ENCODE measurements around the gene MYO15A. TPM values are rescaled to one million over a fixed set of nuclear protein-coding genes. Genes with fewer than 3 reads are reported as not detected.

The MYO15A gene
- total and polyA plus RNA-seq, 2 of the 4 experiments (the other 2 are of a cell fraction) = 0.18 to 1.1 TPM

DNA sequence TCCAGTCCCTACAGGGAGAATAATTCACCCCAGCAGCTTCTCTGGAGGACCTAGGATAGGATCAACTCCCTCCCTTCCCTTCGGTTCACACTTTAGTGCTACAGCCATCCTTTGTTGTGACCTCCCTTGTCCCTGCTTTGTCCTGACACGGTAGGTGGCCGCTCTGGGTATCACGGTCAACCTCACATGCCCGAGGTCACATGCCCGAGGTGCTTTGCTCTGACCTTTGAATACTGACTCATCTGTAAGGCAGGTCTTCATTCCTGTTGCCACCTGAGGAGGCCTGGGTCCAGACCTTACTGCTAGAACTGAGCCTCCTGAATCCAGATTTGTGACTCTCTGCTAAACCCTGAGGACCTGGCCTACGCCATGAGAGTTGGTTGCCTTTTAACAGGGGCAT is 94.8 kb downstream of the MYO15A start:
- Histone ChIP-seq H3K18ac (ENCODE audit: low read depth, low read length) (no peak overlapping the region), H4K91ac (ENCODE audit: insufficient read depth, low read depth, low read length) (no peak overlapping the region), H3K36me3 (ENCODE audit: control insufficient read depth, insufficient read depth, low read length) (peaks cover 60% of the 10 kb centered on the region), H3K9me1 (ENCODE audit: insufficient read depth, low read length) (peaks cover 28% of the 10 kb centered on the region), H3K9me3 (ENCODE audit: control insufficient read depth, insufficient read depth, low read length) (no peaks in the 10 kb centered on the region), H3K79me1 (ENCODE audit: low read depth in 1 of 2, low read length in 2 of 2) (peaks cover 20 to 87% of the 10 kb centered on the region in 2 experiments), H2BK20ac (ENCODE audit: low read depth, low read length) (no peak overlapping the region), H3K27me3 (ENCODE audit: control insufficient read depth, insufficient read depth, low read length) (no peaks in the 10 kb centered on the region), H3K9ac (ENCODE audit: low read depth, low read length) (no peak overlapping the region), H4K20me1 (ENCODE audit: insufficient read depth, low read length) (peaks cover 94% of the 10 kb centered on the region), H4K8ac (ENCODE audit: low read depth in 2 of 2, low read length in 2 of 2) (no peak overlapping the region), H3K4me2 (ENCODE audit: low read depth, low read length) (no peak overlapping the region), H4K5ac (ENCODE audit: low read depth, low read length) (no peak overlapping the region), H3K56ac (ENCODE audit: extremely low read depth, insufficient read depth, low read length) (no peak overlapping the region), H3K27ac (ENCODE audit: insufficient read depth, low read length) (no peak overlapping the region), H2BK5ac (ENCODE audit: low read depth, low read length, poor library complexity, severe bottlenecking) (no peak overlapping the region), H2AFZ (replicated peaks; ENCODE audit: low read length, poor library complexity) (no peak overlapping the region), H3K4ac (ENCODE audit: low read depth, low read length) (no peak overlapping the region), H2BK15ac (ENCODE audit: low read depth, low read length) (no peak overlapping the region), H3K14ac (replicated peaks; ENCODE audit: low read depth, low read length) (no peak overlapping the region), H3K4me3 (ENCODE audit: insufficient read depth, low read depth, low read length) (no peak overlapping the region), H3K23ac (ENCODE audit: low read depth, low read length) (no peak overlapping the region), H2AK9ac (replicated peaks; ENCODE audit: low read depth, low read length, poor library complexity) (no peak overlapping the region), H2BK120ac (ENCODE audit: low read depth, low read length) (no peak overlapping the region), H3K4me1 (ENCODE audit: control insufficient read depth, insufficient read depth, low read length) (0 out of 2 replicates have a peak, but pooled peaks cover 2% of the 10 kb centered on the region), H2AK5ac (ENCODE audit: low read depth, low read length) (no peak overlapping the region)
- intact Hi-C loops (cut with micrococcal nuclease) = no loop called here
- 82% methylated on average over 6 of the region's 7 CpGs; no CpG with 5 or more reads in 1 of the 2 experiments for WGBS, 2 experiments (ENCODE audit: extremely low coverage in 2 of 2, insufficient read length in 1 of 2)
- no peak for DNase-seq
- ChIA-PET CTCF (interaction anchor here (0.6 kb wide), 1 partner anchor 91 kb away, joined by 8 read pairs; no protein-coding TSS in a partner anchor), POLR2A (ENCODE audit: unreplicated experiment) (no interaction called here)
- no peak for ATAC-seq (ENCODE audit: low read depth)
- TF ChIP-seq RAD21 (IDR thresholded peaks at IDR 0.05; ENCODE audit: low read length) = no peak
- TF ChIP-seq BHLHE40 (IDR thresholded peaks at IDR 0.05; ENCODE audit: low read depth, low read length) = no peak
- TF ChIP-seq, protein P1, sequence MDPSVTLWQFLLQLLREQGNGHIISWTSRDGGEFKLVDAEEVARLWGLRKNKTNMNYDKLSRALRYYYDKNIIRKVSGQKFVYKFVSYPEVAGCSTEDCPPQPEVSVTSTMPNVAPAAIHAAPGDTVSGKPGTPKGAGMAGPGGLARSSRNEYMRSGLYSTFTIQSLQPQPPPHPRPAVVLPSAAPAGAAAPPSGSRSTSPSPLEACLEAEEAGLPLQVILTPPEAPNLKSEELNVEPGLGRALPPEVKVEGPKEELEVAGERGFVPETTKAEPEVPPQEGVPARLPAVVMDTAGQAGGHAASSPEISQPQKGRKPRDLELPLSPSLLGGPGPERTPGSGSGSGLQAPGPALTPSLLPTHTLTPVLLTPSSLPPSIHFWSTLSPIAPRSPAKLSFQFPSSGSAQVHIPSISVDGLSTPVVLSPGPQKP (IDR thresholded peaks at IDR 0.05; ENCODE audit: borderline replicate concordance, low read depth, low read length) = no peak
- TF ChIP-seq, protein P2, sequence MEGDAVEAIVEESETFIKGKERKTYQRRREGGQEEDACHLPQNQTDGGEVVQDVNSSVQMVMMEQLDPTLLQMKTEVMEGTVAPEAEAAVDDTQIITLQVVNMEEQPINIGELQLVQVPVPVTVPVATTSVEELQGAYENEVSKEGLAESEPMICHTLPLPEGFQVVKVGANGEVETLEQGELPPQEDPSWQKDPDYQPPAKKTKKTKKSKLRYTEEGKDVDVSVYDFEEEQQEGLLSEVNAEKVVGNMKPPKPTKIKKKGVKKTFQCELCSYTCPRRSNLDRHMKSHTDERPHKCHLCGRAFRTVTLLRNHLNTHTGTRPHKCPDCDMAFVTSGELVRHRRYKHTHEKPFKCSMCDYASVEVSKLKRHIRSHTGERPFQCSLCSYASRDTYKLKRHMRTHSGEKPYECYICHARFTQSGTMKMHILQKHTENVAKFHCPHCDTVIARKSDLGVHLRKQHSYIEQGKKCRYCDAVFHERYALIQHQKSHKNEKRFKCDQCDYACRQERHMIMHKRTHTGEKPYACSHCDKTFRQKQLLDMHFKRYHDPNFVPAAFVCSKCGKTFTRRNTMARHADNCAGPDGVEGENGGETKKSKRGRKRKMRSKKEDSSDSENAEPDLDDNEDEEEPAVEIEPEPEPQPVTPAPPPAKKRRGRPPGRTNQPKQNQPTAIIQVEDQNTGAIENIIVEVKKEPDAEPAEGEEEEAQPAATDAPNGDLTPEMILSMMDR (conservative IDR thresholded peaks at IDR 0.05; ENCODE audit: low read depth, low read length) = no peak
- TF ChIP-seq FOS (IDR thresholded peaks at IDR 0.05; ENCODE audit: low read depth, low read length) = no peak
- no peak for TF ChIP-seq POLR2A (IDR thresholded peaks at IDR 0.05; ENCODE audit: low read depth, low read length)
- no peak for TF ChIP-seq SMC3 (IDR thresholded peaks at IDR 0.05; ENCODE audit: low read depth, low read length)
- no peak for TF ChIP-seq MAFK (IDR thresholded peaks at IDR 0.05; ENCODE audit: low read depth, low read length)
- no peak for TF ChIP-seq MXI1 (IDR thresholded peaks at IDR 0.05; ENCODE audit: borderline replicate concordance, low read depth, low read length)
- TF ChIP-seq RCOR1 (IDR thresholded peaks at IDR 0.05; ENCODE audit: insufficient replicate concordance, low read length) = no peak
- TF ChIP-seq MAZ (IDR thresholded peaks at IDR 0.05; ENCODE audit: borderline replicate concordance, low read depth, low read length) = no peak
- TF ChIP-seq, protein P3, sequence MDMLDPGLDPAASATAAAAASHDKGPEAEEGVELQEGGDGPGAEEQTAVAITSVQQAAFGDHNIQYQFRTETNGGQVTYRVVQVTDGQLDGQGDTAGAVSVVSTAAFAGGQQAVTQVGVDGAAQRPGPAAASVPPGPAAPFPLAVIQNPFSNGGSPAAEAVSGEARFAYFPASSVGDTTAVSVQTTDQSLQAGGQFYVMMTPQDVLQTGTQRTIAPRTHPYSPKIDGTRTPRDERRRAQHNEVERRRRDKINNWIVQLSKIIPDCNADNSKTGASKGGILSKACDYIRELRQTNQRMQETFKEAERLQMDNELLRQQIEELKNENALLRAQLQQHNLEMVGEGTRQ (IDR thresholded peaks at IDR 0.05; ENCODE audit: low read depth, low read length) = no peak
- no peak for TF ChIP-seq CEBPB (IDR thresholded peaks at IDR 0.05; ENCODE audit: low read depth, low read length)
- TF ChIP-seq NFE2L2 (IDR thresholded peaks at IDR 0.05; ENCODE audit: low read depth, low read length) = no peak
- no peak for TF ChIP-seq RFX5 (IDR thresholded peaks at IDR 0.05; ENCODE audit: low read depth, low read length)
- no peak for TF ChIP-seq CHD1 (IDR thresholded peaks at IDR 0.05; ENCODE audit: low read depth, low read length)
- in situ Hi-C loops (cut with MboI; ENCODE audit: low sequenced_read_pairs) = no loop called here
- BruUV-seq (replicated peaks) = no TSS peak
- dilution Hi-C loops (cut with HindIII; ENCODE audit: low sequenced_read_pairs, unreplicated experiment) = no loop called here
